Activated gamma-delta T cell (primary cell): ENCODE data around the gene GRHL3.

ENCODE experiments used
- DNase-seq: peaks from one replicate; lab custom pipeline; 2025; lab: John Stamatoyannopoulos, UW

The GRHL3 gene

GRCh38 chr1:24374891-24375786, 56.0 kb downstream of the GRHL3 start:
- DNase-seq: no peak

- no peak for DNase-seq
Observed at GRCh38 chr1:24379733-24380315, 60.7 kb downstream of the GRHL3 start.

- DNase-seq: no peak
Observed at GRCh38 chr1:24380508-24380907, 61.4 kb downstream of the GRHL3 start.

- no peak for DNase-seq
Observed at GRCh38 chr1:24381256-24381655, 62.1 kb downstream of the GRHL3 start.

GRCh38 chr1:24382165-24382577, 63.0 kb downstream of the GRHL3 start:
- no peak for DNase-seq

- DNase-seq: no peak
Observed at GRCh38 chr1:24383381-24383940, 64.3 kb downstream of the GRHL3 start.

- no peak for DNase-seq
Observed at GRCh38 chr1:24384251-24385090, 65.3 kb downstream of the GRHL3 start.

- no peak for DNase-seq
Observed at GRCh38 chr1:24385160-24385940, 66.2 kb downstream of the GRHL3 start.

- no peak for DNase-seq
Observed at GRCh38 chr1:24386241-24386640, 67.1 kb downstream of the GRHL3 start.

- DNase-seq: no peak
Observed at GRCh38 chr1:24386931-24387330, 67.8 kb downstream of the GRHL3 start.

- DNase-seq: no peak
Observed at GRCh38 chr1:24387636-24388175, 68.5 kb downstream of the GRHL3 start.

- no peak for DNase-seq
Observed at GRCh38 chr1:24388331-24388885, 69.3 kb downstream of the GRHL3 start.

GRCh38 chr1:24389231-24389678, 70.1 kb downstream of the GRHL3 start:
- DNase-seq: no peak

GRCh38 chr1:24390924-24391782, 72.0 kb downstream of the GRHL3 start:
- DNase-seq: peak; percentile 21

GRCh38 chr1:24391882-24392603, 72.9 kb downstream of the GRHL3 start:
- no peak for DNase-seq

GRCh38 chr1:24392604-24392946, 73.4 kb downstream of the GRHL3 start:
- DNase-seq: no peak

- DNase-seq: no peak
Observed at GRCh38 chr1:24392982-24393650, 74.0 kb downstream of the GRHL3 start.

- DNase-seq: no peak
Observed at GRCh38 chr1:24393892-24394291, 74.7 kb downstream of the GRHL3 start.

GRCh38 chr1:24400065-24400464, 80.9 kb downstream of the GRHL3 start:
- no peak for DNase-seq
